Stimulated activated CD8-positive, alpha-beta memory T cell treated with anti-CD3 and anti-CD28 coated beads, Interleukin-2, amount 100 ng/mL, for 1 hour (primary cell): ENCODE measurements around the gene RAP1GAP.

Source experiments
- DNase-seq, 2 donors: peaks; one replicate each; pipeline ENCODE4 v3.0.0-alpha.2; 2020; ENCODE audit warnings: low read depth in 2 of 2

The RAP1GAP gene

DNA sequence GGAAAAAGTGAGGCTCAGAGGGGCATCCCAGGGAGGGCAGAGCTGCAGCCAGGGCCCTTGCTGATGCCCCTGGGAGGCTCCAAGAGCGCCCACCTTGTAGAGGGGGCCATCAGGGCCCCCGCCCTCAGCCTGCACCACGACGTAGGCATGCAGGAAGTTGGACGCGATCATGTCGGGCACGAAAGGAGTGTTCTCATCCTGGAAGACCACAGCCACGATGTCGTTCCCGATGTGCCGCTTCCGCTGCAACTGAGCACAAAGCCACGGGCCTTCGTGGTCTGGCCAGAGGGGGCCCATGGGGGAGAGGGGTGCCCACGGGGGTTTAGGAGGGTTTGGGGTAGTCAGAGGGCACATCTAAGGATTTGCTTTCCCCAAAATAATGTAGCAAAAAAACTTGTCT, 59.1 kb downstream of the RAP1GAP start:
- no peak for DNase-seq

DNA sequence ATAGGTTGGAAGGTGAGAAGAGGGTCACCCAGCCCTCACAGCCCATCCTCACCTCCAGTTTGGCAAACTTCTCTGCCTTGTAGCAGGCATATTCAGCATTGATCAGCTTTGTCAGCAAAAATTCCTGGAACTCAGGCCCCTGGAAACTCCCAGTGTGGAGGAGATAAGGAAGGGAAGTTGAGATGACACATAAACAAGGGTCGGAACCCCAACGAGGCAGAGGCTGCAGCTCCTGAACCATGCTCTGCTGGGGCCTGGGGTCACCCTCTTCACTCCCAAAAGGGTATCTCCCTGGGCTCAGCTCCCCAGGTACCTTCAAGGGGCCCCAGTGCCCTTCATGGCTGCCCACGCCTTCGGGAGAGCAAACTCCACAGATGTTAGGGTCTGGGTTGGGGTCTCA, 60.4 kb downstream of the RAP1GAP start:
- no peak for DNase-seq

- no peak for DNase-seq
Observed at GRCh38 chr1:21607549-21608529, 61.3 kb downstream of the RAP1GAP start.

DNA sequence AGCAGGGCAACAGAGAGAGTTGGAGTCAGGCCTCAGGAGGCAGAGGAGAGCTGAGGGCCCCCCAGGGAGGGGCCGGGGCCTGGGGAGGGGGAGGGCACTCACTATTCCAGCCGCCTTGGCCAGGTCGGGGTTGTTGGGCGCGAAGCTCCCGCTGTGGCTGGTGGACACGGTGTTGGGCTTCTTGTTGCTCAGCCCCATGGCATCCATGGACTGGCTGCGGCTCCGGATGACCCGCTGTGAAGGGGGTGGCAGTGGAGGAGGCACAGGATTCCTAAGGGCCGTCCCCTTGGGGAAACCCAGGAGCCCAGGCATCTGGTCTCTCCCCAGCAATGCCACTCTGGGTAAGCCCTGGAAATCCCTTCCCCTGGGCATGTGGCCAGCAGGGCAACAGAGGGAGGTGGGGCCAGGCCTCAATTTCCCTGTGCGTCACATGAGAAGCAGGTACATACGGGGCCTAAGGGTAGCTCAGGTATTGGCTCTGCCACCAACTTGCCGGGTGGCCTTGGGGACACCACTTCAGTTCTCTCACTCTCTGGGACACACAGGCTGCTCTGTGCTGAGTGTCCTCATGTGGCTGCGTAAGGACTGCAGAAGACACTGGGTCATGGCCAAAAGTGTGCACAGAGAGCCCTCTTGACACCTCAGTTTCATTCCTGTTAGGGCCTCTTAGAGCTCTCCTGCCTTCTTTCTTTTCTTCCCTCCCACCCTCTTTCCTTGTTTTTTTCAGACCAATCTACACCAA, 63.0 kb downstream of the RAP1GAP start:
- no peak for DNase-seq

DNA sequence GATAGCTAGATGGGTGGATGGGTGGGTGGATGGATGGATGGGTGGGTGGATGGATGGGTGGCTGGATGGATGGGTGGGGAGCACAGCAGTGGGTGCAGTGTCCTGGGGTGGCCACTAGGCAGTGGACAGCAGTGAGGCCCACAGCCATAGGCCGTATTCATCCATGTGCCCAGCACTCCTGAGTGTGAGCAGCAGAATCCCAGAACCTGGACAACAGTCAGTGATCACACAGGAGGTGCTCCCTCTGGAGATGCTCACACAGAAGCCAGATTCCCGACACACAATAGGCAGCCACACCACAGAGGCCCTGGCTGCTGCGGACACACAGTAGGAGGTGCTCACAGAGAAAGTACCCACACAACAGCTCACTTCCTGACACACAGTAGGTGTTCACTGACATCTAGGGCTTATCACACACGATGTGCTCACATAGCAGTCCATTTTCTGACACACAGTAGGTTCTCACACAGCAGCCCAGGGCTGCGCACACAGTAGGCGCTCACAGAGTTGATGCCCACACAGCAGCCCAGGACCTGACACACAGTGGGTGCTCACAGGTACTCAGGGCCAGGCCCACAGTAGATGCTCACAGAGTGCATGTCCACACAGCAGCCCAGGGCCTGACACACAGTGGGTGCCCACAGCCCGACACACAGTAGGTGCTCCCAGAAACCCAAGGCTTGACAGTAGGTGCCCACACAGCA, 64.0 kb downstream of the RAP1GAP start:
- DNase-seq: no peak

GRCh38 chr1:21604208-21604957, 64.8 kb downstream of the RAP1GAP start:
- DNase-seq: no peak

DNA sequence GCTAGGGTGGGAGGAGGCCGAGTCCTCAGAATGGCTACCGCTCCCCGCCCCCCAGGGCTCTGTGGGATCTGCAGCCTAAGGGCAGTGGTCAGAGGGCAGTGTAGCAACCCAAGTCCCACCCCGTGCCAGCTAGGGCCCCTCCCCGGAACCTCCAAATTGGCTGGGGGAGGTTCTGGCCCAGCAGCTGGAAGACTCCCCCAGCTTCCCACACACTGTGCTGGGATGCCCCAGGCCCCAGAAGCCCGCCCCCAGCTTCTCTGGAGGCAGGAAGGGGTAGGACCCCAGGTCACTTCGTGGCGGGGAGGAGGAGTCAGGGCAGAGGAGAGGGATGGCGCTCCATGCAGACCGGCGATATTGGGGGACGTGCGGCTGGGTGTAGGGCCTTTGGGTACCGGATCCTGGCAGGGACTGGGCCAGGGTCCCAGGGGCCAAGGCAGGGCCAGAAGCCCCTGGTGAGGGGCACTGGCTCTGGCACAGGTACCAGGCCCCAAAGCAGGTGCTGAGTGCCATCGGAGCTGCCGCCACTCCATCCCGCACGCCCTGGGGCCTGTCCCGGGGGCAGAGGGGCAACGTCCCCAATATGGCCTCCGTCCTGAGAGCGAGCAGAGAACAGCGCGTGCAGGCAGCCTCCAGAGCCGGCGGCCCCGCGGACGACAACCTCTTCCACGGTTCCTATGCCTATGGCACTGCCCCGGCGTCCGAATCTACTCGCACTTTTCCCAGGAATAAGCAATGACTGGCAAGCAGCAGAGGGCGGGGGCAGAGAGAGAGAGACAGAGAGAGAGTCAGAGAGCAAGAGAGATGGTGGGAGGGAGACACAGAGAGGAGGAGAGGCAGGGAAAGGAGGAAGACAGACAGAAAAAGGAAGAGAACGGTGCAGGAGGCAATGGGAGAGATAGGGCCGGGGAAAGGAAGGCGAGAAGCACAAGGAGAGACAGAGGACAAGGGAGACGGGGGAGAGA, 65.7 kb downstream of the RAP1GAP start:
- no peak for DNase-seq

- DNase-seq: no peak
Observed at GRCh38 chr1:21601278-21602048, 67.7 kb downstream of the RAP1GAP start.

GRCh38 chr1:21599402-21599801, 69.8 kb downstream of the RAP1GAP start:
- no peak for DNase-seq

GRCh38 chr1:21598904-21599303, 70.3 kb downstream of the RAP1GAP start:
- no peak for DNase-seq

DNA sequence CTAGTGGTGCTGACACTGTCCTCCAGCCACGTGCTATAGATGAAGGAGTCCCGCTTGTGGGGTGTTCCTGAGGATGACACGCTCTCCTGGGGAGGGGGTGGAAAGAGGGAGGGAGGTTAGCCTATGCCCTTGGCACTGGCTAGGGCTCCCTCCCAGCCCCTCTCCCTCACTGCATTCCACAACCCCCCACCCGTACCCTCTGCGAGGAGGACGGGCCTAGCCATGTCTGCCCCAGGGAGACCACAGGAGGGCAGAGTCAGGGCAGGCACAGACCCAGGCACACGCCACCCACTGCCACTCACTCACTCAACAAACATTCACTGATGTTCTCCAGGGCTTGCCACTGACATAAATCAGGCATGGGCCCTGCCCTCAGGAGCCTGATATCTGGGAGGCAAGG, 70.7 kb downstream of the RAP1GAP start:
- no peak for DNase-seq

GRCh38 chr1:21597753-21598152, 71.4 kb downstream of the RAP1GAP start:
- no peak for DNase-seq

GRCh38 chr1:21596628-21597027, 72.5 kb downstream of the RAP1GAP start:
- DNase-seq: no peak

DNA sequence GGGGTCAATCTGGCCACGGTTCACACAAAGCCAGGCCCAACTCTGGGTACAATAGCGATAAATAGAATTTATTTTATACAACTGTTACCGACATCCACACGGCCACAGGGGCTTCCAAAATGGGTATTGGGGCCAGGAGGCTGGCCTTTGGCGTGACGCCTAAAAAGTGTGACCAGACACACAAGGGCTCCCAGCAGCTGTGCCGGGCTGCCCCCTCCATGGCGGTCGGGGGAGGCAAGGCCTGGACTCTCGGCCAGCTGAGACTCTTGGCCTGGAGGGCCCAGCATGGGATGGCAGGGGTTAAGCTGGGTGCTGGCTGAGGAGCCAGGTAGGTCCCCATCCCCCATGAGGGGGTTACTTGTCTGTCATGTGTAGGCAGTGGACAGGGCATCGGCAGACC, 73.0 kb downstream of the RAP1GAP start:
- no peak for DNase-seq

DNA sequence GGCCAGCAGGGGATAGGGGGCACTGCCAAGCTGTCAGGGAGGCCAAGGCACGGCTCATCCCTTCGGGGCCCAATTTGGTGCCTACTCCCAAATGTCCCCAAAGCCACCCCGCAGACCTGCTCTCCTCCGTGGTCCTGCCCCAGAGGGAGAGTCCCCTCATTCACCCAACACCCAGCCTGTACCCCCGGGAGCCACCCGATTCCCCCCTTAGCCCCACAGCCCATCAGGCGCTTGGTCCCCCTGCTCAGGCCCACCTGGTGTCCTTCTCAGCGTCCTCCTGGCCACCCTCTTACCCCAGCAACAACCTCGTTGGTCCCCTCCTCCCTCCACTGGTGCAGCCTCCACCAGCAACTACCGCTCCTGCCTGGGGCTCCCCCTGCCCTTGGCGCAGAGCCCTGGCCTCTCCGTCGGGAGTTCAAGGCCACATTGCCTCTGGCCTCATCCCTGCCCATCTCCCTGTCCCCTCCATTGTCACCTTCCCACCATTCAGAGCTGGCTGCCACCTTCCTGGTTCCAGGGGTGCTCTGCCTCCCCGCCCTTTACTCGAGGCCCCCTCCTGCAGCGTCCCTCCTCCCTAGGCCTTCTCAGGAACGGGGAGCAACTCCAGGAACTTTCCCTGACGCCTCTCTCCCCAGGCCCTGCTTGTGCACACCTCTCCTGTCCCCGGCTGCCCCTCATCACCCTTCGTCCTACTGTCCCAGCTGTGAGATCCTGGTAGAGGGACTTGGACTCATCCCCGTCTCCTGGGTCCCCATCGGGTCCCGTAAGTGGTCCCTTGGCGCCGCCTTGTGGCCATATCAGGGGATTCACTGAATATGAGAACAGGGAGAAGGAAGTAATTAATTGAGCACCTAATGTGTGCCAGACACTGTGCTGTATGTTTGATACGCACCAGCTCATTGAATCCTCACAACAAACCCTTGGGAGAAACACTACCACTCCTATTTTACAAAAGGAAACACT, 73.9 kb downstream of the RAP1GAP start:
- no peak for DNase-seq

GRCh38 chr1:21594501-21594900, 74.7 kb downstream of the RAP1GAP start:
- DNase-seq: no peak

DNA sequence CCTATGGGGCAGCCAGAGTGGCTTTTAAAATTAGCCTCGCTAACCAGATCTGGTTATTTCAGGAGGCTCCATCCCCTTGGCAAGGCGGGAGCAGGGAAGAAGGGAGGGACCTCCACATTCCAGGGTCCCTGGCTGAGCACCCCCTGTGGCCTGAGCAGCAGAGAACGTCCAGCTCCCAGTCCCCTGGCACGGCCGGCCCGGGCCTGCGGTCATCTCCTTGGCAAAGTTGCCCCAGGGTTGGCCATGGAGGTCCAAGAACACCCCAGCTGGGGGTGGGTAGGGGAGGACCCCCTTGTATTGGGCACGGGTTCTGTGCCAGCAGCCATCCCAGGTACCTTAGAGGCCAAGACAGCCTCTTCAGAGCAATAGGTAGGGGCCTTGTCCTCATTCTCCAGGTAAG, 75.9 kb downstream of the RAP1GAP start:
- DNase-seq: no peak

DNA sequence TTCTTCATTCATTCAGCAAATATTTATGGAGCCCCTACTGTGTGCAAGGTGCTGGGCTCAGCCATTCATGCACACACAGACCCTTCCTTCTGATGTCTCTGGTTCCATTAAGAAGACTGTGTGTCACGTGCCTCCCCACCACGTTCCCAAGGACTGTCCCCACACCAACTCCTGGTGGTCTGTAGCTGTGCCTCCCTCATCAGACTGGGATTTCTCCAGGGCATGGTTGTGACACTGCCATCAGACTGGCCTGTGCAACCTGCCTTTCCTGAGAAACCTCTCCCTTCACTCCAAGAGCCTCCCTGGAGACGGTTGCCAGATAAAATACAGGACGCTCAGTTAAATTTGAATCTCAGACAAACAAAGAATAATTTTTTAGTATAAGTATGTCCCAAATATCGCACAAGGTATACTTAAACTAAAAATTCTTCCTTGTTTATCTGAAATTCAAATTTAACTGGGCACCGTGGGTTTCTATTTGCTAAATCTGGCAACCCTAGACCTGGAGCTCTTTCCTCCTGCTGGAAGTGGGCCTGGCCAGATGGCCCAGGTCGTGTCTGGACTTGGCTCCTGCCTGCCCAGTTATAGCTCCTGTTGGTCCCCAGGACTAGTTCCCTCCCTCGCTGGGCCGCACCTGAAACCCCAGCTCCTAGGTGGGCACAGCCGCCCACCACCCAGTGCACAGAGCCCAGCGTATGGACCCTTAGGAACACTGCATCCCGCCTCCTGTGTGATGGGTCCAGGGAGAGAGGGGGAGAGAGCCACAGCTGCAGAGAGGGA, 76.9 kb downstream of the RAP1GAP start:
- DNase-seq: no peak
